ENCODE data around the gene IL1RAP. TPM values are rescaled to one million over a fixed set of nuclear protein-coding genes. Genes with fewer than 3 reads are reported as not detected.

The IL1RAP gene
- total RNA-seq, 2 donors from 2014 or later = 19.5 to 28.8 TPM

DNA sequence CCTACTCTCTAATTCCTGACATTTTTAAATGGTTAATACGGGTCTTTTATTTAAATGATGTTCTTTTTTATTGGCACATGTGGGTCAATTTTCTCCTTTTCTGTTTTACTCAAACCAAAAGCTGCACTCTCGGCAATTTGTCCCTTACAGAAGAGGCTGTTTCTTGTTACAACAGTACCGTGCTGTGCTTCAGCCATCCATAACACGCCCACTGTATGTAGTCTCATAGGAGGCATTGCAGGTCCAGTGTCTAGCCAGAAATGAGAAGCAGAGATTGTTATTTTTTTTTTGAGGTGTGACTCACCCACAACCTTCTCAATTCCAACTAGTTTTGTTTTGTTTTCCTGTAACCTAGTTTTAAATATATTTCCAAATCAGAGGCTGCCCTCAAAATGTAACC, 184.0 kb downstream of the IL1RAP start:
- Mint-ChIP-seq H3K27ac (no peak overlapping the region), H3K27me3 (peaks cover 2 to 8% of the 10 kb centered on the region in 2 donors), H3K4me3 (no peak overlapping the region), H3K36me3 (no peaks in the 10 kb centered on the region), H3K4me1 (ENCODE audit: low read depth in 2 of 2) (no peaks in the 10 kb centered on the region), H3K9me3 (peaks cover 3% of the 10 kb centered on the region)
- DNase-seq (ENCODE audit: low spot score) (no peak), ATAC-seq (no peak)

DNA sequence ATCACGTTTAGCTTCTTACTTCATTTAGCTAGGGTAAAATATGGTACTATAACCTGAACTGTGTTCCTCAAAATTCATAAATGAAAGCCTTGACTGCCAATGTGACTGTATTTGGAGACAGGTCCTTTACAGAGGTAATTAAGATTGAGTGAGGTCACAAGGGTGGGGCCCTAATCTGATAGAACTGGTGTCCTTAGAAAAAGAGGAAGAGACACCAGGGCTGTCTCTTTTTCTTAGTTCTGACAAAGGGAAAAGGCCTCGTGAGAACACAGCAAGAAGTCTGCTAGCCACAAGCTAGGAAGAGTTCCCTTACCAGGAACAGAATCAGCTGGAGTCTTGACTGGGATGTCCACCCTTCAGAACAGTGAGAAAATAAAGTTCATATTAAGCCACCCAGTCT, 185.9 kb downstream of the IL1RAP start:
- H3K36me3 Mint-ChIP-seq = no peaks in the 10 kb centered on the region
- H3K9me3 Mint-ChIP-seq = peaks cover 3% of the 10 kb centered on the region
- no peaks in the 10 kb centered on the region for H3K4me1 Mint-ChIP-seq (ENCODE audit: low read depth in 2 of 2)
- no peak overlapping the region for H3K4me3 Mint-ChIP-seq
- DNase-seq (ENCODE audit: low spot score) (no peak), ATAC-seq (no peak)
- H3K27ac Mint-ChIP-seq = no peak overlapping the region
- H3K27me3 Mint-ChIP-seq = peaks cover 2 to 14% of the 10 kb centered on the region in 2 donors

DNA sequence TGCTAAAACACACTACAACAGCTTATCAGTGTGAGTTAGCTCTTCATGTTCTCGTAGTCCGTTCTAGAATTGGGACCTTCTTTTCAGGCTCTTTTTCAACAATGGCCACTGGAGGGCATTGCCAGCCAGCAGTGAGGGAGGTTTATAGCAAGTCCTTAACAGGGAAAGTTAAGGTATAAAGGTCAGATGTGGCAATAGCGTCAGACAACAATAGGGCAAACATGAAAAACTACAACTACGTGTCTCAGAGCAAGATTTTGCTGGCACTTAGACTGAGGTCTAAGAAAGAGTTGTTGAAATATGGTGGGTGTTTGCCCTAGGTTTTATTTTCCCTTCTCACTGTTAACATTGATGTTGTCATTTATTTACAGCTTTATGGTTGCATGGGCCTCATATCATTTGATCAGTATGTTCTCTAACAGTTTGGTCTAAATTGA, 187.2 kb downstream of the IL1RAP start:
- H3K4me3 Mint-ChIP-seq = no peak overlapping the region
- peaks cover 2 to 14% of the 10 kb centered on the region in 2 donors for H3K27me3 Mint-ChIP-seq
- ATAC-seq (no peak), DNase-seq (ENCODE audit: low spot score) (no peak)
- H3K4me1 Mint-ChIP-seq (ENCODE audit: low read depth in 2 of 2) = no peaks in the 10 kb centered on the region
- no peaks in the 10 kb centered on the region for H3K36me3 Mint-ChIP-seq
- H3K9me3 Mint-ChIP-seq = peaks cover 3% of the 10 kb centered on the region
- no peak overlapping the region for H3K27ac Mint-ChIP-seq

DNA sequence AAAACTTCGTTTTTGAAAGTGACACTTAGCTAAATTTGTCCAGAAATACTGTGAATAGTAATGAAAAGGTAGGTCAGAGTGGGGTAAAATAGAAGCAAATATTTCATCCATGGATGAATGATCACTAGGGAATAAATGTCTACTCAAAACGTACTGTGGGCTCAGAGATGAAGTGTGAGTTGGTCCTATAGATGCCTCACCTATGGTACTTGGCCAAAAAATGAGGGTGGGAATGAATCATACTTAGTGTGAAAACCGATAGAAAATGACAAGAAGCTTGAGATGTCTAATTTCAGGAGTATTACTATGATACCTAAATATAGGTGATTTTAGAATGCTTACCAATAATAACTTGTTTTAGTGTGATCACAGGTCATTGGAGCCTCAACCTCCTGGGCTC, 192.7 kb downstream of the IL1RAP start:
- DNase-seq (ENCODE audit: low spot score) = no peak
- Mint-ChIP-seq H3K9me3 (no peaks in the 10 kb centered on the region), H3K4me1 (ENCODE audit: low read depth in 2 of 2) (no peaks in the 10 kb centered on the region), H3K27ac (no peak overlapping the region), H3K27me3 (peaks cover 0 to 6% of the 10 kb centered on the region in 2 donors), H3K36me3 (no peaks in the 10 kb centered on the region), H3K4me3 (no peak overlapping the region)
- ATAC-seq = no peak

Other genes starting within 250 kb of the IL1RAP start
- not detected for gene CLDN1, start 191.6 kb upstream of the IL1RAP start, total RNA-seq
- gene CLDN16, start 125.9 kb upstream of the IL1RAP start, total RNA-seq = not detected
- not detected for gene TMEM207, start 64.2 kb upstream of the IL1RAP start, total RNA-seq

Measured in natural killer cell treated with Interleukin-12 subunit alpha and Interleukin-12 subunit beta and Interleukin-15 and Interleukin-18, amount 100 ng/mL, for 72 hours (primary cell).